ENCODE results near the gene MYRFL.

GRCh38 chr12:69822201-69822860, 2.7 kb upstream of the MYRFL start:
- TF ChIP-seq CTCF (IDR thresholded peaks at IDR 0.05; ENCODE audit: borderline replicate concordance, extremely low read depth, low read length, poor library complexity, severe bottlenecking) (no peak), EZH2 (IDR thresholded peaks at IDR 0.05; ENCODE audit: borderline replicate concordance, low read depth, low read length, severe bottlenecking) (no peak)

Data from DND-41 (cell line).